OCI-LY7 (cell line): ENCODE data around the gene LRP2. TPM values are rescaled to one million over a fixed set of nuclear protein-coding genes. Genes with fewer than 3 reads are reported as not detected.

Source experiments
- BruUV-seq: library from RNA; stranded (reverse); fragments of 400-500 nt; replicated peaks from 2 replicates; lab custom pipeline; 2021; lab: Mats Ljungman, UMichigan
- CTCF ChIA-PET: fragments of 300-600 bp; sonication (Branson Sonifier 250); formaldehyde crosslinking; loops from one replicate; lab custom pipeline; 2022; ENCODE audit warnings: antibody characterized with exemption; ENCODE audit not compliant: unreplicated experiment; lab: Charles Lee
- POLR2A ChIA-PET: fragments of 300-600 bp; sonication (Branson Sonifier 250); formaldehyde crosslinking; loops from one replicate; lab custom pipeline; 2022; ENCODE audit warnings: antibody characterized with exemption; lab: Charles Lee
- DNase-seq: peaks from one replicate; pipeline ENCODE4 v3.0.0-alpha.2; 2015; ENCODE audit warnings: low spot score
- H2AFZ ChIP-seq: fragments of 200-600 bp; sonication (generic), shearing (Covaris generic); 2 replicates; pipeline ENCODE4 v1.6.1; 2014; ENCODE audit warnings: mild to moderate bottlenecking, antibody characterized with exemption, low read length, moderate library complexity
- H3K27ac ChIP-seq: fragments of 200-600 bp; sonication (generic); 2 replicates; pipeline ENCODE4 v1.5.1; 2014; ENCODE audit warnings: mixed run types, low read depth, mild to moderate bottlenecking, moderate library complexity, low read length, inconsistent platforms; ENCODE audit not compliant: poor library complexity, severe bottlenecking
- H3K36me3 ChIP-seq: fragments of 200-600 bp; sonication (generic); 2 replicates; pipeline ENCODE4 v1.6.1; 2014; ENCODE audit warnings: mild to moderate bottlenecking, antibody characterized with exemption, low read length, moderate library complexity, mixed read lengths; ENCODE audit not compliant: insufficient read depth
- H3K4me1 ChIP-seq: fragments of 200-600 bp; sonication (generic); 2 replicates; pipeline ENCODE4 v1.5.1; 2014; ENCODE audit warnings: mild to moderate bottlenecking, low read length; ENCODE audit not compliant: insufficient read depth, poor library complexity, severe bottlenecking
- H3K4me2 ChIP-seq: fragments of 200-600 bp; sonication (generic); 2 replicates; pipeline ENCODE4 v1.6.1; 2014; ENCODE audit warnings: mild to moderate bottlenecking, low read length
- H3K4me3 ChIP-seq: fragments of 200-600 bp; sonication (generic); 2 replicates; pipeline ENCODE4 v1.5.1; 2014; ENCODE audit warnings: mild to moderate bottlenecking, low read depth, low read length; ENCODE audit not compliant: poor library complexity, severe bottlenecking
- H3K79me2 ChIP-seq: fragments of 200-600 bp; sonication (generic); 2 replicates; pipeline ENCODE4 v1.6.1; 2016; ENCODE audit warnings: low read depth, mild to moderate bottlenecking, low read length, moderate library complexity, mixed read lengths; ENCODE audit not compliant: insufficient read depth
- H3K9me2 ChIP-seq: fragments of 200-600 bp; sonication (generic); 2 replicates; pipeline ENCODE4 v1.6.1; 2016; ENCODE audit warnings: mild to moderate bottlenecking, low read length, mixed read lengths; ENCODE audit not compliant: insufficient read depth
- H3K9me3 ChIP-seq: fragments of 200-600 bp; sonication (generic); 2 replicates; pipeline ENCODE4 v1.6.1; 2014; ENCODE audit warnings: mild to moderate bottlenecking, mixed run types, low read length, mixed read lengths
- H4K20me1 ChIP-seq: fragments of 200-600 bp; sonication (generic); 2 replicates; pipeline ENCODE4 v1.6.1; 2014; ENCODE audit warnings: mild to moderate bottlenecking, antibody characterized with exemption, low read length, moderate library complexity, mixed read lengths; ENCODE audit not compliant: insufficient read depth
- EZH2phosphoT487 ChIP-seq: fragments of 200-600 bp; sonication (generic); IDR thresholded peaks from 2 replicates; pipeline ENCODE4 v1.6.1; 2018; ENCODE audit warnings: low read depth, borderline replicate concordance, mild to moderate bottlenecking, mixed run types, antibody characterized with exemption, low read length, moderate library complexity, mixed read lengths
- intact Hi-C: fragments of 100-400 bp; cut with micrococcal nuclease; formaldehyde crosslinking; loops from one replicate; pipeline ENCODE4 v1.10.0; 2022; ENCODE audit not compliant: unreplicated experiment
- total RNA-seq, 2 experiments: library from RNA; depleted of rRNA in 1 of 2; stranded (reverse); fragments of >200 nt in 1 of 2; shearing (Covaris generic) in 1 of 2; gene quantifications; 2 replicates each; pipeline ENCODE4 v1.2.3, GENCODE V29; 2014 to 2022
- TF ChIP-seq, protein P1 (sequence below): fragments of 200-600 bp; sonication (generic); conservative IDR thresholded peaks from 2 replicates; pipeline ENCODE4 v1.5.1; 2014; ENCODE audit warnings: mild to moderate bottlenecking, antibody characterized with exemption, low read length, moderate library complexity, mixed read lengths

LRP2 gene
- total RNA-seq, 2 experiments from 2014 or later, result 0.89 TPM; not detected in 1

DNA sequence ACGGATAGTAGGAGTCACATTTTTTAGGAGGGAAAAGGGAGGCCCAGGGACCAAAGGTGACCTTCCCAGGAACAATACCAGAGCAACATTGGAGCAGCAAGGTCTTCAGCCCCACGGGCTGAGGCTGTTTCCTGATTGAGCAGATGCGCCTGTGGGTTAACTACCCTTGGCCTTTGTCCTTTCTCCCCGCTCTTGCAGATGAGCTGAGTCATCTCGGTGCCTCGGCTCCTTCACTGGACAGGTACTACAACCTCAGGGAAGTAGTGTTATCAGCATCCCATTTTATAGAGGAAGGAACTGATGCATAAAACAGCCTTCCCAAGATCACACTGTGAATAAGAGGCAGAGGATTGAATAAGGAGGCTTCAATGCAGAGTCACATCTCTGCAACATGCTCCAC lies 249.5 kb downstream of the LRP2 start:
- no TSS peak for BruUV-seq
- no peak overlapping the region for H3K4me2 ChIP-seq
- no peak overlapping the region for H3K4me3 ChIP-seq
- no peak for DNase-seq
- H4K20me1 ChIP-seq, result no peaks in the 10 kb centered on the region
- POLR2A ChIA-PET, result interaction anchor here (1.2 to 1.4 kb wide), 2 partner anchors 9 to 32 kb away, joined by 3 to 4 read pairs; no protein-coding TSS in a partner anchor
- H3K9me2 ChIP-seq, result no peaks in the 10 kb centered on the region
- TF ChIP-seq, protein P1, sequence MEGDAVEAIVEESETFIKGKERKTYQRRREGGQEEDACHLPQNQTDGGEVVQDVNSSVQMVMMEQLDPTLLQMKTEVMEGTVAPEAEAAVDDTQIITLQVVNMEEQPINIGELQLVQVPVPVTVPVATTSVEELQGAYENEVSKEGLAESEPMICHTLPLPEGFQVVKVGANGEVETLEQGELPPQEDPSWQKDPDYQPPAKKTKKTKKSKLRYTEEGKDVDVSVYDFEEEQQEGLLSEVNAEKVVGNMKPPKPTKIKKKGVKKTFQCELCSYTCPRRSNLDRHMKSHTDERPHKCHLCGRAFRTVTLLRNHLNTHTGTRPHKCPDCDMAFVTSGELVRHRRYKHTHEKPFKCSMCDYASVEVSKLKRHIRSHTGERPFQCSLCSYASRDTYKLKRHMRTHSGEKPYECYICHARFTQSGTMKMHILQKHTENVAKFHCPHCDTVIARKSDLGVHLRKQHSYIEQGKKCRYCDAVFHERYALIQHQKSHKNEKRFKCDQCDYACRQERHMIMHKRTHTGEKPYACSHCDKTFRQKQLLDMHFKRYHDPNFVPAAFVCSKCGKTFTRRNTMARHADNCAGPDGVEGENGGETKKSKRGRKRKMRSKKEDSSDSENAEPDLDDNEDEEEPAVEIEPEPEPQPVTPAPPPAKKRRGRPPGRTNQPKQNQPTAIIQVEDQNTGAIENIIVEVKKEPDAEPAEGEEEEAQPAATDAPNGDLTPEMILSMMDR, result no peak
- no peak for TF ChIP-seq EZH2phosphoT487
- H3K36me3 ChIP-seq, result no peaks in the 10 kb centered on the region
- H3K9me3 ChIP-seq, result no peaks in the 10 kb centered on the region
- H3K27ac ChIP-seq, result no peak overlapping the region
- no peak overlapping the region for H2AFZ ChIP-seq
- H3K4me1 ChIP-seq, result peaks cover 11% of the 10 kb centered on the region
- no peaks in the 10 kb centered on the region for H3K79me2 ChIP-seq
- CTCF ChIA-PET, result no interaction called here
- intact Hi-C loops, result no loop called here

DNA sequence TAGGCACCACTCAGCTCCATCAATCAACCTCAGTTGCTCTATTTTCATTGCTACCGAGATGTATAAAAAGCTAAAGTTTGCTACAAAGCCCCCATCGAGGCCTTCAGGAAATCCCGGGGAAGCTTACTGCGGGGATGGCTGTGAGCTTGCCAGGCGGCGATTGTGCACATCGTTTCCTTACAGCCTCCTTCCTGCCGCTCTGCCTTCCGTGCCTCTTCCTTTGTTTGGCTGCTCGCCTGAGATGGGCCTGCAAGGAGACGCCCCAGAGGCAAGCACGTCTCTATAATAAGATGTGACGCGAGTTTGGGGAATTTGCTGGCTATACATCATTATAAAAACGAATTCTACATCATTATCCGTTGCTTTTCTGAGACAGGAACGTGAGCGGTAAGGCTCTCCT lies 251.4 kb downstream of the LRP2 start:
- H4K20me1 ChIP-seq, result no peaks in the 10 kb centered on the region
- CTCF ChIA-PET, result interaction anchor here (1.0 kb wide), 1 partner anchor 33 kb away, joined by 3 read pairs; no protein-coding TSS in a partner anchor
- H3K4me3 ChIP-seq, result no peak overlapping the region
- no peaks in the 10 kb centered on the region for H3K9me2 ChIP-seq
- POLR2A ChIA-PET, result interaction anchor here (0.5 kb wide), 1 partner anchor 148 kb away, joined by 3 read pairs; no protein-coding TSS in a partner anchor
- H3K36me3 ChIP-seq, result no peaks in the 10 kb centered on the region
- peaks cover 20% of the 10 kb centered on the region for H3K4me1 ChIP-seq
- TF ChIP-seq, protein P1, result no peak
- TF ChIP-seq EZH2phosphoT487, result no peak
- H3K9me3 ChIP-seq, result no peaks in the 10 kb centered on the region
- intact Hi-C loops, result no loop called here
- BruUV-seq, result no TSS peak
- DNase-seq, result no peak
- H3K4me2 ChIP-seq, result no peak overlapping the region
- H3K27ac ChIP-seq, result no peak overlapping the region
- no peak overlapping the region for H2AFZ ChIP-seq
- no peaks in the 10 kb centered on the region for H3K79me2 ChIP-seq

DNA sequence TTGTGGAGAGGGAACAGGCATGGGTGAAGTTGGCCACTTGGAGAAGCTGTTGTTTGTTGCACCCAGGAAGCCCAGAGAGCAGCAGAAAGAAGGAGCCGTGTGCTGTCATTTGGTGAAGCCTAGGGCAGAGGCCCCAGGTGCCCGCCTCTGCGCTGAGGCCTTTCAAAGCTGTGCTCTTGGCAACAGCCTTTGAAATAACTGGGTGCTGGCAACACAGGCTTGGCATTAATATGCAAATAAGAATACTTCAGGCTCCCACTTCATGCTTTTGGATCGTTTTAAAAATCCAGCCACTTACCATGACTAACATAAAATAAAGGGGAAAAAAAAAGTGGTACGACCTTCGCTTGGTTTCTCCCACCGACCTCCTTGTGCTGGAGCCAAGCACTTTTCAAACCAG lies 251.9 kb downstream of the LRP2 start:
- Histone ChIP-seq H3K4me2 (no peak overlapping the region), H3K4me1 (peaks cover 20% of the 10 kb centered on the region), H4K20me1 (no peaks in the 10 kb centered on the region), H3K9me3 (no peaks in the 10 kb centered on the region), H2AFZ (no peak overlapping the region), H3K36me3 (no peaks in the 10 kb centered on the region), H3K9me2 (no peaks in the 10 kb centered on the region), H3K4me3 (no peak overlapping the region), H3K27ac (no peak overlapping the region), H3K79me2 (no peaks in the 10 kb centered on the region)
- no peak for DNase-seq
- BruUV-seq, result no TSS peak
- ChIA-PET POLR2A (interaction anchor here (0.5 to 2.0 kb wide), 3 partner anchors 78 to 147 kb away, joined by 3 to 4 read pairs (median 4); no protein-coding TSS in a partner anchor), CTCF (interaction anchor here (1.0 to 2.3 kb wide), 2 partner anchors 34 to 111 kb away, joined by 3 to 10 read pairs; no protein-coding TSS in a partner anchor)
- TF ChIP-seq, protein P1, result no peak
- TF ChIP-seq EZH2phosphoT487, result no peak
- intact Hi-C loops, result no loop called here
